ENCODE measurements around the gene CEP104.
"Not testable (repeated sequence)": the region's sequence is repeated elsewhere in the genome, so short reads cannot be mapped to it uniquely, and the experiment has no call there.

The CEP104 gene

DNA sequence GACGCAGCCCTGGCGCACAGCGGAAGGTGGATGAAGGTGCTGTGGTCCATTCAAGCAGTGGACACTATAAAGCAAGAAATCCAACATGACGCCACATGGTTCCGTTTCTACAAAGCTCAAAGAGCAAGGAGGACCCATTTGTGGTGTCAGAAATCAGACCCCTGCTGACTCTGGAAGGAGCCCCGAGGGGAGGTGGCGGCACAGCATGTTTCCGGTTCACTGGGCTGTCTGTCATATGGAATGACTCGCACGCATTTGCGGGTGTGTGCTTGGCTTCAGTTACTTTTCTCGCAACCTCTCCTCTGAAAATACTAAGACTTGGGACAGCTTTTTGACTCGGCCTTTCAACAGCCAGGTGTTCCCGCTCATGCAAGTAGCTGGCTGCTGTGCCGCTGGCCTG is 31.7 kb downstream of the CEP104 start:
- DNase-seq (ENCODE audit: low read depth in 2 of 2), result no peak

- no peak for DNase-seq (ENCODE audit: low read depth in 2 of 2)
These were observed 32.4 kb downstream of the CEP104 start for GRCh38 chr1:3824650-3825049.

DNA sequence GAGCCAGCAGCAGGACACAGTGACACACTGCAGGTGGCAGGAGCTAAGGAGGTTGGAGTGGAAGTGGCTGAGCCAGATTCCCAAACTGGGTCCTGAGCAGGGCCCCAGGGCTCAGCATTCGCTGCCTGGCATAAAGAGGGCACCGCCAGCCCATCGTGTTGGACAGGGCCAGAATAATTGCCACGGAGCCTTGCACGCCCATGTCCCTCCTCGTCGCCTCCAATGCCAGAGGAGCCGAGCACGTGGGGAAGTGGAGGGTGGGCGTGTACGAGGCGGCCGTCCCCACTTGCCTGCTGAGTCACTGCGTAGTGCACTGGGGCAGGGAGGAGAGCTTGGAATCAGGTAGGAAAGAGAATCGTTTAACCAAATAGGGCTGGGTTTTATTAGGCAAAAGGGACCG is 34.6 kb downstream of the CEP104 start:
- no peak for DNase-seq (ENCODE audit: low read depth in 2 of 2)

DNA sequence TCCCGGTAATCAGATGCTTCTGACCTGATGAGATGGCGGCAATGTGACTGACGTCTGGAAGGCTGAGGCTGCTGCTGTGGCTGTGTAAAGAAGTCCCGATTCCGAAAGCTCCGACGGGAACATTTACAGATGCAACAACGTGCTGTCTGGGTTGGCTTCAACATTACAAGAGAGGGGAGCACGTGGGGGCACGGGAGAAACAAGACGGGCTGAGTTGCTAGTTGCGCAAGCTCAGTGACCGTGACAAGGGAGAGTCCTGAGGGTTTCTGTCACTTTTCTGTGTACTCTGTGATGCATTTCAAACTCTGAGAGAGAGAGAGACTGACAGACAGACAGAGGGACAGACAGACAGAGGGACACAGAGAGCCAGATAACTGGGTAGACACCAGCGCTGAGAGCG is 35.1 kb downstream of the CEP104 start:
- DNase-seq (ENCODE audit: low read depth in 2 of 2), result no peak

DNA sequence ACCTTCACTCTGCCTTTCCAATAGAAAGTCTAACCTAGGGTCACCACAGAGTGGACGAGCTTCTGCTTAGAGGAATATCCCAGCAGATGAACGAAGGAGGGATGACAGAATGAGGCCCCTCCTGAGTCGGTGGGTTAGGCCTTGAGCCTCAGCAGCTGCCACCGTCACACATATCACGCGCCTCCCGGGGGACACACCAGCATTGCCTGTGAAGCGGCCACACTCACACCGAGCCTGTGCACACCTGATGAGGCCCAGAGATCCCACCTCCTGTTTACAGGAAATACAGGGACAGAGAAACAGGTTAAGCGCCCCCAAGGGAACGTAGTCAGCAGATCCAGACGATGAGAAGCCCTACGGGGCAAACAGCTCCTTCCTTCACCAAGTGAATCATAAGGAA is 35.6 kb downstream of the CEP104 start:
- no peak for DNase-seq (ENCODE audit: low read depth in 2 of 2)

GRCh38 chr1:3821004-3821403 is 36.0 kb downstream of the CEP104 start:
- DNase-seq (ENCODE audit: low read depth in 2 of 2), result no peak

GRCh38 chr1:3820316-3820715 is 36.7 kb downstream of the CEP104 start:
- DNase-seq (ENCODE audit: low read depth in 2 of 2), result no peak

GRCh38 chr1:3819771-3820200 is 37.2 kb downstream of the CEP104 start:
- DNase-seq (ENCODE audit: low read depth in 2 of 2), result no peak

DNA sequence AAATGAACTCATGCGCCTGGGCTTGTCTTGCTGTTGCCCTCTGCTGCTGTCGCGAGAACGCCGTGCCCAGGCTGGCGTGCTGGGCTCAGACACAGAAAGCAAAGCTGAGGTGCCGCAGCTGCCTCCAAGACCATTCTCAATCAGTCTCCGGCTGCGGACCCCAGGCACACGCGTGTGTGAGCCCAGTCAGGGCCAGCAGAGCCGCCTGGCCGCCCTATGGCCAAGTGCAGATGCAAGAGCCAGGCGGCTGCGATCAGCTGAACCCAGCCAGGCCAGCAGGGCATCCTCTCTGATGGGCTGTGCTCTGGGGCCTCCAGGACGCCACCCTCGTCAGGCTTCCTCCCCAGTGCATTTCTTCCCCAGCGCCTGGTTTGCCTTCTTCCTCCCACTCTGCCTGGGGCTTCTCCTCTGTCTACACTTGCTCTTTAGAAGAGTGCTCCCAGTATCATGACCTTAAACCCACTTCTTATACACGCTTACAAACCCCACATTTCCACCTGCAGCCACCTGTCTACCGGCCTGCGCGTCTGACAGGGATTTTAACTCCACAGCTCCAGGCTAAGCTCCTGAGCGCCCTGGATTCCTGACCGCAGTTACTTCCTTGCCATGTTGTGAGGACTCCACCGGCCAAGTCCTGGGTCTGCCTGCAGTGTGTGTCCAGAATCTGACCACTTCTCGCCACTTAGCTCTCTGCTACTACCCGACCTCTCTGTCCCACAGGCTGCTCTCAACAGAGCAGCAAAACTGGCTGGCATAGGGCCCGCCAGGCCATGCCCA is 39.0 kb downstream of the CEP104 start:
- no peak for DNase-seq (ENCODE audit: low read depth in 2 of 2)

DNA sequence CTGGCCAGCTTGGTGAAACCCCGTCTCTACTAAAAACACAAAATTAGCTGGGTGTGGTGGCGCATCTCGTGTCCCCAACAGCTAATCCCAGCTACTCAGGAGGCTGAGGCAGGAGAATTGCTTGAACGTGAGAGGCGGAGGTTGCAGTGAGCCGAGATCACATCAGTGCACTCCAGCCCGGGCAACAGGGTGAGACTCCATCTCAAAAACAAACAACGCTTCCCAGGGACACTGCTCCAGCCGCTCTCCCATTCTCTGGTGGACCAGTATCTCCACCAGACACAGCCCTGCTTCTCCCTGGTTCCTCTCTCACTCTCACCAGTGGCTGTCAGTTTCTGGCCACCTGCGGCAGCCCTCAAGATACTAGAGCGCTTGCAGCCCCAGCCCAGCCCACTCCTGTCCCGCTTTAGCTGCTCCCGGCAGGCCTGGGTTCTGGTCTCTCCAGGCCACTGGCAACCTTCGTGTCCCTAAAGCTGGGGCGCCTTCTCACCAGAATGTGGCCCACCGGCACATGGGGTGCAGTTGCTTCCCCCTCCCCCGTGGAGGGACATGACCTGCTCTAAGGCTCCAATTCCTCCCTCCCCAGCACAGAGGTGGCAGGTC is 39.8 kb downstream of the CEP104 start:
- no peak for DNase-seq (ENCODE audit: low read depth in 2 of 2)

DNA sequence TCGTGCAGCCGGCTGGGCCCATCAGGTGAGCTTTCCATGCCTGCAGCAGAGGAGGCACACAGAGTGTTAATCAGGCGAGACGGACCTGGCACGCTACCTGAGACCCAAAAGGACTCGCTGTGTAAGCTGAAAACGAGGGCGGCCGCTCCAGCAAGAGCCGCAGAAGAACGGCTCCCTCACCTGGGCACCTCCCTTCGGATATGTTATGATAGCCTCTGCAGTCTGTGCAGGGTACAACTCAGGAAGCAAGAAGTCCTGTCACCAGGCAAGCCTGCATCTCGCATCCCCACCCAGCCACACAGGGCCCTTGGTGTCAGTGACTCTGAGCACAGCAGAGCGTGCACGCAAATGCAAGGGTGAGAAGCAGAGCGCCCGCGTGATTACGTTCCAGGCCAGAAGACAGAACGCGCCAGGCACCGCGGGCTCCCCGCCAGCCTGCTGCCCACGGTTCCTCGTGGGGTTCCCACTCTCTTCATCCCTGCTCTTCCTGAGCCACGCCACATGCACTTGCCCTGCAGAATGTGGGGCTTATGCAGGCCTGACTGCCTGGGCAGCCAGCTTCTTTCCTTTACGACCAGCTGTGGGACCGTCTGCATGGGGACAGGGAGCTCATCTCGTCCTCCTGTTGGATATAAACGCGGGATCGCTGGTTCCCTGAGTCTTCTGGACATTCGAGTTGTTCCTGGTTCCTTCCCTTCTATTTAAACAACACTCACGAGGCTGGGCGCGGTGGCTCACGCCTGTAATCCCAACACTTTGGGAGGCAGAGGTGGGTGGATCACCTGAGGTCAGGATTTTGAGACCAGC is 40.5 kb downstream of the CEP104 start:
- DNase-seq (ENCODE audit: low read depth in 2 of 2), result no peak

- no peak for DNase-seq (ENCODE audit: low read depth in 2 of 2)
These were observed 42.0 kb downstream of the CEP104 start for GRCh38 chr1:3814771-3815561.

DNA sequence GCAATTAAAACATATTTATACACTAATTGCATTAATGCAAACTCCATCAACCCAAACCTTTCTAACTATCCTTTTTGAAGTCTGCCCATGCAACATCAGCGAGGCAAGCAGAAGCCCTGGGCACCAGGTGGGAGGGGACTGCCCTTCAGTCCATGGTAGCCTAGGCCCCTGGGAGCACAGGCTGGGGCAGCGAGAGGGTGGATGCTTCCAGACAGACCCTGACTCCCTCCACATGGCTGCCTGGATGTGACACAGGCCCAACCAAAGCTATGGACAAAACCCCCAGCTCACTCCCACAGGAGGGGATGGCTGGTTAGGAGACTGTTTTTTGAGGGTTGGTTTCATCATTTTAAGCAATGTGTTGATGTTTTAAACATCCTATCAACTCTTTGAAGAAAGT is 42.9 kb downstream of the CEP104 start:
- DNase-seq (ENCODE audit: low read depth in 2 of 2), result no peak

DNA sequence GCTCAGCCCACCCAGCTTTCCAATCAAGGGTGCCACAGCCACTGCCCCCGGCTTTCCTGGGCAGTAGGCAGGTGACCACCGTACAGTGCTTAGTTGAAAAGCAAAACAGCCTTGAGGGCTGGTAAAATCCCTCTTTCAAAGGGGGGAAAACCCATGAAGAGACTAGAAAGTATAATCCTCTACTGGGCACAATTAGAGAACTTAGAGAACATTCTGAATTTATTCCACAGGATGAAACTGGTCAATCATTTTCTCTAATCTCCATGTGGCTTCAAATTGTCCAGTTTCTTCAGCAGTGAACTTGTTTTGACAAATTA is 45.5 kb downstream of the CEP104 start:
- DNase-seq (ENCODE audit: low read depth in 2 of 2), result no peak

DNA sequence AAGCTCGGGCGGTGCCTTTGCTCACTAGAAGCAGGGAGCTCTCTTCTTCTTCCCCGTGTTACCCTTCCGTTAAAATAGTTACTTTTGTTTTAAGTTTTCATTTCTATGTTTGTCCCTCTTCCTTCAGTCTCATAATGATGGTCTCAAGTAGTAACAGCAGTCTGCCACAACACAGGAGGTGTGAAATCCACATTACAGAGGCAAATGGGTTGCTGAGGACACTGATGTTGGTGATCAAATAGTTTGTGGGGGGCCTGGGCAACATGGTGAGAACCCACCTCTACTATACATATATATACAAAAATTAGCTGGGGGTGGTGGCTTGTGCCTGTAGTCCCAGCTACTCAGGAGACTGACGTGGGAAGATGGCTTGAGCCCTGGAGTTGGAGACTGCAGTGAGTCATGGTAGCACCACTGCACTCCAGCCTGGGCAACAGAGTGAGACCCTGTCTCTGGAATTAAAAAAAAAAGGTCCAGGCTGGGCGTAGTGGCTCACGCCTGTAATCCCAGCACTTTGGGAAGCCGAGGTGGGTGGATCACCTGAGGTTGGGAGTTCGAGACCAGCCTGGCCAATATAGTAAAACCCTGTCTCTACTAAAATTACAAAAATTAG is 46.8 kb downstream of the CEP104 start:
- not testable (repeated sequence) for DNase-seq (ENCODE audit: low read depth in 2 of 2)

- DNase-seq (ENCODE audit: low read depth in 2 of 2), result no peak
These were observed 47.3 kb downstream of the CEP104 start for GRCh38 chr1:3809680-3810079.

- no peak for DNase-seq (ENCODE audit: low read depth in 2 of 2)
These were observed 49.2 kb downstream of the CEP104 start for GRCh38 chr1:3807769-3808168.

DNA sequence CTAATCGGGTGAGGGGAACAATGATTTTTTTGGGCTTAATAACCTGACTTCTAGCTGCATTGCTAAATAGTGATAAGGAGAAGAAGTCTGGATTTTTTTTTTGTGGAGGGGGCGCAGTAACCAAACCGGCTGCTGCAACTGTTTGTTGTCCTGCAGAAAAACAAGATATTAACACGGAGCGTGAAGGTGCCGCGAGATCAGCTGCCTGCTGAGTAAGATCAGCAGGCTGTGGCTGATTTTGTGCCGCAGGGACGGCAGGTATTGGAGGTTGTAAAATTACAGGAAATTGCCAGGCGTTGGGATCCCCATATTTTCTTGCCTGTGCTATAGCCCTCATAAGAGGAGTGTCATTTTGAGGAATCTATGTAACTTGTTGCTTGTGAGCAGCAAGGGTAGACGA is 52.0 kb downstream of the CEP104 start:
- no peak for DNase-seq (ENCODE audit: low read depth in 2 of 2)

GRCh38 chr1:3804627-3804944 is 52.4 kb downstream of the CEP104 start:
- not testable (repeated sequence) for DNase-seq (ENCODE audit: low read depth in 2 of 2)

DNA sequence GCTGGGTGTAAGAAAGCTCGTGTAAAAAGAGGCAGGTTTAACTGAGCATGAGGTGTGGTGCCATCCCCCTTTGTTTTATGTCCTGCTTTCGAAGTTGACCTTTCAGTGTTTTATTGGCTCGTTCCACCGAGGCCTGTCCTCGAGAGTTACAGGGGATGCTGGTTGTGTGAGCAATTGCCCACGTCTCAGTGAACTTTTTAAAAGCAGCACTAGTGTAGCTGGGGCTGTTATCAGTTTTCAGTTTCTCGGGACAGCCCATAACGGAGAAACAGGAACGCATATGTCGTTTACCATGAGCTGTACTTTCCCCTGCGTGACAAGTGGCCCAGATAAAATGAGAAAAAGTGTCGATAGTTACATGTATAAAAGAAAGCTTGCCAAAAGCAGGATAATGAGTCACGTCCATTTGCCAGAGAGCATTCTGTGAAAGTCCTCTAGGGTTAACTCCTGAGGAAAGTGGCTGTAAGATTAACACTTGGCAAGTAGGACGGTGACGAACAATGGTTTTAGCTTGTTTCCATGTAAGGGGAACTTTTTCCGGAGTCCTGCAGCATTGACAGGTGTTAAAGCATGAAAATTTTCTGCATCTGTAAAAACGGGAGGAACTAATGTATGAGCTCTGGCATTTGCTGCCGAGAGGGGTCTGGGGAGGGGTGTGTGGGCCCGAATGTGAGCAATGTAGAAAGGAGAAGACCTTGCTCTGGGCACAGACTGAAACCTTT is 52.9 kb downstream of the CEP104 start:
- DNase-seq (ENCODE audit: low read depth in 2 of 2), result no peak

GRCh38 chr1:3800795-3801194 is 56.2 kb downstream of the CEP104 start:
- not testable (repeated sequence) for DNase-seq (ENCODE audit: low read depth in 2 of 2)

Data from activated CD8-positive, alpha-beta memory T cell treated with anti-CD3 and anti-CD28 coated beads for 4 hours (primary cell).